ENCODE results near the gene KIAA1755.

- TF ChIP-seq CTCF (conservative IDR thresholded peaks at IDR 0.05; ENCODE audit: low read depth, low read length): no peak
- TF ChIP-seq EZH2 (IDR thresholded peaks at IDR 0.05; ENCODE audit: borderline replicate concordance, low read depth, low read length, poor library complexity, severe bottlenecking): no peak
Measured at GRCh38 chr20:38270869-38271605, 10.5 kb upstream of the KIAA1755 start.
